ENCODE results near the gene OR2B6.
"Not testable (repeated sequence)": the region's sequence is repeated elsewhere in the genome, so short reads cannot be mapped to it uniquely, and the experiment has no call there.

OR2B6 gene

GRCh38 chr6:27956941-27957340 is at the start of gene OR2B6:
Gene OR2B6, plus strand, starts transcription at chr6:27957241. Its CDS starts 0 bp downstream, at chr6:27957241.
- Histone ChIP-seq H3K36me3 (no peaks in the 10 kb centered on the region), H4K20me1 (no peaks in the 10 kb centered on the region), H3K9me3 (no peaks in the 10 kb centered on the region), H3K4me3 (no peak within 1 kb of the TSS), H3K4me1 (peaks cover 19% of the 10 kb centered on the region), H3K9ac (no peak within 1 kb of the TSS), H3K27me3 (no peaks in the 10 kb centered on the region), H3K27ac (peak within 1 kb of the TSS; percentile 69), H3K4me2 (peak within 1 kb of the TSS; percentile 32)
- no peak for TF ChIP-seq Cebpa-rat (IDR thresholded peaks at IDR 0.05)

DNA sequence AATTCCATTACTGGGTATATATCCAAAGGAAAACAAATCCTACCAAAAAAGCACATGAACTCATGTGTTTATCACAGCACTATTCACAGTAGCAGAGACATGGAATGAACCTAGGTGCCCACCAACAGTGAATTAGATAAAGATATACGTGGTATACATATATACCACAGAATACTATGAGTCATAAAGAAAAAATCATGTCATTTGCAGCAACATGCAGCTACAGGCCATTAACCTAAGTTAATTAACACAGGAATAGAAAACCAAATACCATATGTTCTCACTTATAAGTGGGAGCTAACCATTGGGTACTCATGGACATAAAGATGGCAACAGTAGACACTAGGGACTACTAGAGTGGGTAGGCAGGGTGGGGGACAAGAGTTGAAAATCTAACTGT is 49.0 kb upstream of the OR2B6 start:
- no peaks in the 10 kb centered on the region for H3K36me3 ChIP-seq
- H3K4me2 ChIP-seq = no peak overlapping the region
- no peaks in the 10 kb centered on the region for H3K27me3 ChIP-seq

GRCh38 chr6:27911956-27912446 is 45.0 kb upstream of the OR2B6 start, which contains the start of gene OR2B2:
Gene OR2B2, minus strand, starts transcription at chr6:27912396. Its CDS starts 77 bp downstream, at chr6:27912319.
- no peaks in the 10 kb centered on the region for H3K27me3 ChIP-seq
- H3K4me3 ChIP-seq = no peak within 1 kb of the TSS
- H3K27ac ChIP-seq = no peak within 1 kb of the TSS
- no peaks in the 10 kb centered on the region for H3K36me3 ChIP-seq
- H3K9ac ChIP-seq = no peak within 1 kb of the TSS
- TF ChIP-seq Cebpa-rat (IDR thresholded peaks at IDR 0.05) = no peak
- H3K4me1 ChIP-seq = no peaks in the 10 kb centered on the region
- H3K9me3 ChIP-seq = no peaks in the 10 kb centered on the region
- no peak within 1 kb of the TSS for H3K4me2 ChIP-seq
- H4K20me1 ChIP-seq = no peaks in the 10 kb centered on the region

More for the DNA sequence above, 49.0 kb upstream of the OR2B6 start:
- TF ChIP-seq Cebpa-rat (IDR thresholded peaks at IDR 0.05) = no peak
- Histone ChIP-seq H3K9ac (no peak overlapping the region), H3K4me1 (peaks cover 6% of the 10 kb centered on the region; the same call in 1 of the 2 replicates), H3K4me3 (no peak overlapping the region), H3K27ac (no peak overlapping the region), H4K20me1 (no peaks in the 10 kb centered on the region), H3K9me3 (no peaks in the 10 kb centered on the region)

- H3K4me3 ChIP-seq = no peak overlapping the region
- no peak overlapping the region for H3K27ac ChIP-seq
- H3K9me3 ChIP-seq = peaks cover under 1% of the 10 kb centered on the region; the same call in 1 of the 2 replicates
- no peak overlapping the region for H3K4me2 ChIP-seq
- no peaks in the 10 kb centered on the region for H3K27me3 ChIP-seq
- TF ChIP-seq Cebpa-rat (IDR thresholded peaks at IDR 0.05) = no peak
- no peaks in the 10 kb centered on the region for H4K20me1 ChIP-seq
- H3K36me3 ChIP-seq = no peaks in the 10 kb centered on the region
- no peak overlapping the region for H3K9ac ChIP-seq
- H3K4me1 ChIP-seq = 0 out of 2 replicates have a peak, but pooled peaks cover 4% of the 10 kb centered on the region
These were observed 34.1 kb upstream of the OR2B6 start for GRCh38 chr6:27922949-27923348.

DNA sequence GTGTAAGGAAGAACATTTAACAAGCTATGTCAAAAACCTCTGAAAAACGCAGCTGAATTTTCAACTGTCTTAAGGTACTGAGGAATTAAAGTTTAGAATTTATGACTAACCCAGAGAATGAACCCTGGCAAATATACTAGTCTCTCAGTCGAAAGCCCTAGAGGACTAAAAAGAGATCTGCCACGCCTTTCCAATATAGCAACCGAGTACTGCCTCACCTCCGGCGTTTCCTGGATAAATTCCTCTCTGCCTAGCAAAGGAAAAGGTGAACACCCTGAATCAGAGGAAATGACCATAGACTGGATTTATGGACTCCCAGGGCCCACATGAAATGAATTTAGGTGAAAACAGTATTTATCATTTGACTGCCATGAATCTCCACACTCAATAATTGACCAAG is 32.9 kb upstream of the OR2B6 start:
- Histone ChIP-seq H4K20me1 (no peaks in the 10 kb centered on the region), H3K4me3 (no peak overlapping the region), H3K9me3 (peaks cover 12% of the 10 kb centered on the region), H3K4me1 (0 out of 2 replicates have a peak, but pooled peaks cover 4% of the 10 kb centered on the region), H3K27ac (no peak overlapping the region), H3K9ac (no peak overlapping the region), H3K36me3 (no peaks in the 10 kb centered on the region), H3K27me3 (no peaks in the 10 kb centered on the region), H3K4me2 (no peak overlapping the region)
- no peak for TF ChIP-seq Cebpa-rat (IDR thresholded peaks at IDR 0.05)

- H3K4me1 ChIP-seq, H3K27me3 ChIP-seq, H3K27ac ChIP-seq, H3K9ac ChIP-seq, H3K4me3 ChIP-seq, H4K20me1 ChIP-seq, H3K4me2 ChIP-seq, H3K36me3 ChIP-seq: not testable (repeated sequence)
- peaks cover 24% of the 10 kb centered on the region for H3K9me3 ChIP-seq
These were observed 29.0 kb upstream of the OR2B6 start for GRCh38 chr6:27928041-27928440.

DNA sequence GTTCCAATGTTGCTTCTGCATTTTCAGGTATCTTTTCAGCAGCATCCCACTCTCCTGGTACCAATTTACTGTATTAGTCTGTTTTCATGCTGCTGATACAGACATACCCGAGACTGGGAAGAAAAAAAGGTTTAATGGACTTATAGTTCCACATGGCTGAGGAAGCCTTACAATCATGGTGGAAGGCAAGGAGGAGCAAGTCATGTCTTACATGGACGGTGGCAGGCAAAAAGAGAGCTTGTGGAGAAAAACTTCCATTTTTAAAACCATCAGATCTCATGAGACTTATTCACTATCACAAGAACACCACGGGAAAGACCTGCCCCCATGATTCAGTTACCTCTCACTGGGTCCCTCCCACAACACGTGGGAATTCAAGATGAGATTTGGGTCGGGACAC is 27.1 kb upstream of the OR2B6 start:
- not testable (repeated sequence) for H3K36me3 ChIP-seq, H3K4me1 ChIP-seq, H3K9ac ChIP-seq, H3K4me3 ChIP-seq, H4K20me1 ChIP-seq, H3K27me3 ChIP-seq, H3K4me2 ChIP-seq, H3K27ac ChIP-seq
- peaks cover 24% of the 10 kb centered on the region for H3K9me3 ChIP-seq

DNA sequence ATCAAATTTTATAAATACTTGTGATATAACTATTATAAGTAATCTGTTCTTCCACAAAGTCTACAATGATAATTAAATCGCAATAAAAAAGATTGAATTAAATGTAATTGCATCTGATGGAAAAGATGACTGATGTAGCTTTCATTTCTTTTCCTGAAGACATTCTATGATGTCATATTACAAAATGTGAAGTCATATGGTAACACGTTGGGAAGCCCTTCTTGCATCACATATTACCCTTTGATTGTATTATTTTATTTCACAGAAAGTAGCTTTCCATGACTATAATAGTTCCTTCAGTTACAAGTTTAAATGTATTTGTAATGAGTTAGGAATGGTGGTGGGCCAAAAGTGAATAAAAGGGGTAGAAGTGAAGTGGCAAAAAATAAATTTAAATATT is 25.8 kb upstream of the OR2B6 start:
- Histone ChIP-seq H3K4me2 (no peak overlapping the region), H3K36me3 (no peaks in the 10 kb centered on the region), H3K4me1 (no peaks in the 10 kb centered on the region), H3K9me3 (peaks cover 24% of the 10 kb centered on the region), H3K4me3 (no peak overlapping the region), H4K20me1 (no peaks in the 10 kb centered on the region), H3K27me3 (no peaks in the 10 kb centered on the region), H3K9ac (no peak overlapping the region), H3K27ac (no peak overlapping the region)
- TF ChIP-seq Cebpa-rat (IDR thresholded peaks at IDR 0.05) = no peak

- H4K20me1 ChIP-seq = no peaks in the 10 kb centered on the region
- H3K27ac ChIP-seq = no peak overlapping the region
- H3K9ac ChIP-seq = no peak overlapping the region
- peaks cover 15% of the 10 kb centered on the region for H3K4me1 ChIP-seq
- H3K27me3 ChIP-seq = no peaks in the 10 kb centered on the region
- no peaks in the 10 kb centered on the region for H3K9me3 ChIP-seq
- H3K36me3 ChIP-seq = no peaks in the 10 kb centered on the region
- peak overlapping the region; percentile 43 for H3K4me2 ChIP-seq
- TF ChIP-seq Cebpa-rat (IDR thresholded peaks at IDR 0.05) = no peak
- no peak overlapping the region for H3K4me3 ChIP-seq
These were observed 16.3 kb upstream of the OR2B6 start for GRCh38 chr6:27940766-27941165.

GRCh38 chr6:27943072-27943471 is 14.0 kb upstream of the OR2B6 start:
- not testable (repeated sequence) for H3K9me3 ChIP-seq, H3K4me2 ChIP-seq, H4K20me1 ChIP-seq, H3K27me3 ChIP-seq, H3K4me3 ChIP-seq, H3K9ac ChIP-seq, H3K27ac ChIP-seq, H3K36me3 ChIP-seq
- H3K4me1 ChIP-seq = peaks cover 15% of the 10 kb centered on the region

DNA sequence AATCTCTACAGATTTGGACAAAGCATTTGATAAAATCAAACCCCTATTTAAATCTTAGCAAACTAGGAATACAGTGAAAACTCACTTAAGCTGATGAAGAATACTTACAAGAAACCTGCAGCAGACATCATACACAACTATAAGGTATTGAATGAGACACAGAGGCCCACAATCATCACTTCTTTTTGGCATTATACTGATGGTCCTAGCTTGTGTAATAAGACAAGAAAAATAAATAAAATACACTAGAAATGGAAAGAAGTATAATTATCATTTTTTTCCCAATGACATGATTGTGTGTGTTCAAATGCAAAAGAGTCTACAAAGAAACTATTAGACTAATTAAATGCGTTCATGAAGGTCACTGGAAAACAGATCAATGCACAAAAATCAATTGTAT is 8.8 kb upstream of the OR2B6 start:
- Histone ChIP-seq H3K4me1 (no peaks in the 10 kb centered on the region), H3K4me3 (no peak overlapping the region)
- TF ChIP-seq Cebpa-rat (IDR thresholded peaks at IDR 0.05) = no peak

More for the DNA sequence above, 8.8 kb upstream of the OR2B6 start:
- no peaks in the 10 kb centered on the region for H4K20me1 ChIP-seq
- H3K27ac ChIP-seq = no peak overlapping the region
- H3K9me3 ChIP-seq = no peaks in the 10 kb centered on the region; the same call in 1 of the 2 replicates
- no peaks in the 10 kb centered on the region for H3K36me3 ChIP-seq
- no peak overlapping the region for H3K9ac ChIP-seq
- H3K4me2 ChIP-seq = no peak overlapping the region
- H3K27me3 ChIP-seq = no peaks in the 10 kb centered on the region

Measured in BLaER1 (cell line).